ENCODE results near the gene TP53TG3D.
"Not testable (repeated sequence)": the region's sequence is repeated elsewhere in the genome, so short reads cannot be mapped to it uniquely, and the experiment has no call there.

The TP53TG3D gene, protein sequence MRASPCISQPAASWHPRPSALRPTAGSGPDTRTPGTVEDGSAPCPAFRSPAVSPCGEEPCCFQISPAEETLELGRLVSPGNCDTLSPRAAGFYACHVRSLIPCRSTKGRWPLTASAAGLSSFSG

DNA sequence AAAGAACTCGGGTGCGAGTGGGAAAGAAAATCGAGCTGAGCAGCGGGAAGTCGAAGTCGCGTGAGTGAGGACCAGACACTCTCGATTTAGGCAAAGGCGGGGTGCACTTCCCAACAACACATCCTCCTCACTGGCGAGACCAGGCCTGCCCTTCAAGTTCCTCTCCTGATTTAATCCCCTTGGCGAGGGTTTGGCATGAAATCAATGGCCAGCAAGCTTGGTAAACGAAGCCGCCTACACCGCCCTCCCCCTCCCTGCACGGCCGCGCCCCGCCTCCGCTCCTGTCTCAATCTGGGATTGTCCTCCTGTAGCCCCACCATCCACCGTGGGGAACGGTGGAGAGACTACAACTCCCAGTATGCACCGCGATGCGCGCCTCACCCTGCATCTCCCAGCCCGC lies at the start of gene TP53TG3D:
Gene TP53TG3D (plus strand): TSS at position 301 of the 400 bp plus-strand sequence. CDS start 68 bp downstream, at position 369.
- DNase-seq = not testable (repeated sequence)

GRCh38 chr16:32253507-32253906 lies 421 bp downstream of the TP53TG3D start:
- DNase-seq = not testable (repeated sequence)

DNA sequence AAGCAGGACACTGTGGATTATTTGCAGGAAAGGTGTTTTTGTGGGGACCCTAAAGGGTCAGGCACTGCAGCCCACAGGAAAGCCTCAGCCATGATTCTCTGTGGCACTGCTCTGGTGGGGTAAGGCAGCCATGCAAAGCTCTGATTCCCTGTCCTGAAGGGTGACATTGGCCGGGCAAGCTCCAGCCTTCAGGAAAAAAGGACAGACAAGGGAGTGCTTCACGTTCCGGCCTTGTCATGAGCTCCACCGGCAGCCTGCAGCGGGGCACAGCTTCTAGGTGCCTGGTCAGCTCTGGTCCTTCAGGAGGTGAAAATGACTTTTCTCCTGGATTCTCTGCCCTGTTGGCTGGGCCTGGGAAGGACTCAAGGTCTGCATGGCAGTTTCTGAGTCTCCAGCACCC lies 8.4 kb downstream of the TP53TG3D start:
- not testable (repeated sequence) for DNase-seq

GRCh38 chr16:32263552-32263951 lies 10.5 kb downstream of the TP53TG3D start:
- not testable (repeated sequence) for DNase-seq

- not testable (repeated sequence) for DNase-seq
Observed at GRCh38 chr16:32281910-32282309, 28.8 kb downstream of the TP53TG3D start.

DNA sequence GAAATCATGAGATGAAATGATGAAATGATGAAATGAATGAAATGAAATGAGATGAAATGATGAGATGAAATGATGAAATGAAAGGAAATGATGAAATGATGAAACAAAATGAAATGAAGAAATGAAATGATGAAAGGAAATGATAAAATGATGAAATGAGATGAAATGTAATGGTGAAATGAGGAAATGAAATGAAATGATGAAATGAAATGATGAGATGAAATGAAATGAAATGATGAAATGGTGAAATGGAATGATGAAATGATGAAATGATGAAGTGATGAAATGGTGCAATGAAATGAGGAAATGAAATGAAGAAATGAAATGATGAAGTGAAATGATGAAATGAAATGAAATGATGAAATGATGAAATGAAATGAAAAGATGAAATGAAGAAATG lies 29.9 kb downstream of the TP53TG3D start:
- not testable (repeated sequence) for DNase-seq

DNA sequence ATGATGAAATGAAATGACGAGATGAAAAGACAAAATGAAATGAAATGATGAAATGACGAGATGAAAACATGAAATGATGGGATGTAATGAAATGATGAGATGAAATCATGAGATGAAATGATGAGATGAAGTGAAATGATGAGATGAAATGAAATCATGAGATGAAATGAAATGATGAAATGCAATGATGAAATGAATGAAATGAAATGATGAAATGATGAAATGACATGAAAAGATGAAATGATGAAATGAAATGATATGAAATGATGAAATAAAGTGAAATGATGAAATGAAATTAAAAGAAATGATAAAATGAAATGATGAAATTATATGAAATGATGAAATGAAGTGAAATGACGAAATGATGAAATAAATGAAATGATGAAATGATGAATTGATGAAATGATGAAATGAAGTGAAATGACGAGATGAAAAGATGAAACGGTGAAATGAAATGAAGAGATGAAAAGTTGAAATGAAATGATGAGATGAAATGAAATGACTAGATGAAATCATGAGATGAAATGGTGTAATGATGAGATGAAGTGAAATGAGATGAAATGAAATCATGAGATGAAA lies 30.9 kb downstream of the TP53TG3D start:
- DNase-seq = not testable (repeated sequence)

DNA sequence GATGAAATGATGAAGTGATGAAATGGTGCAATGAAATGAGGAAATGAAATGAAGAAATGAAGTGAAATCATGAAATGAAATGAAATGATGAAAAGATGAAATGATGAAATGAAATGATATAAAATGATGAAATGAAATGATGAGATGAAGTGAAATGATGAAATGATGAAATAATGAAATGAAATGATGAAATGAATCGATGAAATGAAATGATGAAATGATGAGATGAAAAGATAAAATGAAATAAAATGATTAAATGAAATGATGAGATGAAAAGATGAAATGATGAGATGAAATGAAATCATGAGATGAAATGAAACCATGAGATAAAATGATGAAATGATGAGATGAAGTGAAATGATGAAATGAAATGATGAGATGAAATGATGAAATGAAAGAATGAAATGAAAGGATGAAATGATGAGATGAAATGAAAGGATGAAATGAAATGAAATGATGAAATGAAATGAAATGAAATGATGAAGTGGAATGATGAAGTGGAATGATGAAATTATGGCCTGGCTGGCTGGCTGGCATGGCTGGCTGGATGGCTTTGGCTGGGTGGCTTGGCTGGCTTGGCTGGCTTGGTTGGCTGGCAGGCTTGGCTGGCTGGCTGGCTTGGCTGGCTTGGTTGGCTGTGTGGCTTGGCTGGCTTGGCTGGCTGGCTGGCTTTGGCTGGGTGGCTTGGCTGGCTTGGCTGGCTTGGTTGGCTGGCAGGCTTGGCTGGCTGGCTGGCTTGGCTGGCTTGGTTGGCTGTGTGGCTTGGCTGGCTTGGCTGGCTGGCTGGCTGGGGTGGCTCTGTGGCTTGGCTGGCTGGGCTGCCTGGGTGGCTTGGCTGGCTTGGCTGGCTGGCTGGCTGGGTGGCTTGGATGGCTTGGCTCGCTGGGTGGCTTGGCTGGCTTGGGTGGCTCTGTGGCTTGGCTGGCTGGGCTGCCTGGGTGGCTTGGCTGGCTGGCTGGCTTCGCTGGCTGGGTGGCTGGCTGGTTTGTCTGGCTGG lies 32.0 kb downstream of the TP53TG3D start:
- not testable (repeated sequence) for DNase-seq

DNA sequence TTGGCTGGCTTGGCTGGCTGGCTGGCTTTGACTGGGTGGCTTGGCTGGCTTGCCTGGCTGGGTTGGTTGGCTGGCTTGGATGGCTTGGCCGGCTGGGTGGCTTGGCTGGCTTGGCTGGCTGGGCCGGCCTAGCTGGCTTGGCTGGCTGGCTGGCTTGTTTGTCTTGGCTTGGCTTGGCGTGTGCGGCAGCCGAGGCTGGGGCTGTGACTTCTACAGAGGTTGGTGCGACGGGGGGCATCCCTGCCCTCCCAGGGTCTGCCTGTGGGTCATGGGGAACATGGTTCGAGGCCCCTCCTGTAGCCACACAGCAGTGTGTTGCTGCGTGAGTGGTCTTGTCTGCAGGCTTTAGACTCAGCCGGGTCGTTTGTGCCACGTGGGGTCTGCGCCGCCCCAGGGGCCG lies 33.1 kb downstream of the TP53TG3D start:
- not testable (repeated sequence) for DNase-seq

- DNase-seq = not testable (repeated sequence)
Observed at GRCh38 chr16:32287743-32288142, 34.7 kb downstream of the TP53TG3D start.

DNA sequence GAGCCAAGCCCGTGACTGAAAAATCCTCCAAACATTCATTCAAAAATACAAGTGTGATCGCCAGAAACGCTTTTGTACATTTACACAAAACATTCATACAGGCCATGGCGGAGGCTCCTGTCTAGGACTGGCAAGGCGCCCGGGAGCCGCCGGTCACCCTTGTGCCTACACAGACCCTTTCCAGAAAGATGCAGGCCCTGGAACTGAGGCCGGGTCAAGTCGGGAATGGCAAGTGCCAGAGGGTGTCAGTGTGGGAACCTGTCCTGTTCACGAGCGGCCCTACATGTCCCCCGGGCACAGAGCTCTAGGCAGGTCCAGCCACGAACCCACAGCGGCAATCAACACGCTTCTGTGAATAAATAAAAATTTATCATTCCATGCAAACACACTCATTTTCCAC lies 36.1 kb downstream of the TP53TG3D start:
- DNase-seq = not testable (repeated sequence)

DNA sequence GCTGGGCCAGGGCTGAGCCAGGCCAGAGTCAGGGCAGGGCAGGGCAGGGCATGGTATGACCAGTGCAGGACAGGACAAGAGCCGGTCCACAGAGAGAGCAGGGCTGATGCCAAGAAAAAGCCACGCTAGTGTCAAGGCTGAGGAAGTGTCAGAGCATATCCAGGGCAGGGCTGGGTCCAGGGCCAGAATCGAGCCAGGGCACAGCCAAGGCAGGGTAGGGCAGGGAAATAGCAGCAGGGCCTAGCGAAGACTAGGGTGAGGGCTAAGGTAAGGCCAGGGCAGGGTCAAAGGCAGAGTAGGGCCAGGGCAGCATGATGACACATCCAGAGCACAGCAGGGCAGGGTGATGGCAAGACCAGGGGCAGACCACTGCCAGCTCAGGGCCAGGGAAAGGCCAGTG lies 49.7 kb downstream of the TP53TG3D start:
- DNase-seq = not testable (repeated sequence)
